GM23338 (cell line): ENCODE results near the gene SLC26A1.

ENCODE experiments used
- CTCF ChIP-seq, 2 experiments: fragments of 200-600 bp in 1 of 2; sonication (generic) in 1 of 2; conservative IDR thresholded peaks; 2 replicates each; pipeline versions ENCODE4 v1.5.1 to v1.6.1; 2016 to 2017; ENCODE audit warnings: antibody characterized with exemption in 2 of 2, low read depth in 2 of 2, mild to moderate bottlenecking in 2 of 2, moderate library complexity in 1 of 2
- ETS1 ChIP-seq: IDR thresholded peaks from 2 replicates; pipeline ENCODE4 v1.6.1; 2016; ENCODE audit warnings: antibody characterized with exemption
- EZH2 ChIP-seq: fragments of 200-600 bp; sonication (generic); IDR thresholded peaks from one replicate; pipeline ENCODE4 v1.8.0; 2017; ENCODE audit warnings: antibody characterized with exemption, mild to moderate bottlenecking, low read depth; ENCODE audit not compliant: unreplicated experiment
- EZH2phosphoT487 ChIP-seq: fragments of 200-600 bp; sonication (generic); IDR thresholded peaks from one replicate; pipeline ENCODE4 v1.8.1; 2018; ENCODE audit warnings: antibody characterized with exemption; ENCODE audit not compliant: unreplicated experiment
- JUNB ChIP-seq: IDR thresholded peaks from one replicate; pipeline ENCODE4 v1.6.1; 2016; ENCODE audit warnings: antibody characterized with exemption; ENCODE audit not compliant: unreplicated experiment
- STAT1 ChIP-seq: IDR thresholded peaks from one replicate; pipeline ENCODE4 v1.6.1; 2016; ENCODE audit warnings: antibody characterized with exemption; ENCODE audit not compliant: unreplicated experiment

GRCh38 chr4:951186-951585, 42.0 kb downstream of the SLC26A1 start:
- TF ChIP-seq CTCF (conservative IDR thresholded peaks at IDR 0.05; ENCODE audit: low read depth in 2 of 2) (no peak), JUNB (no peak), ETS1 (no peak), STAT1 (no peak), EZH2phosphoT487 (no peak), EZH2 (no peak)
